Transverse colon (tissue), 4 donors: ENCODE results near the gene TTR. TPM values are rescaled to one million over a fixed set of nuclear protein-coding genes. Genes with fewer than 3 reads are reported as not detected.

Experiments
- DNase-seq: peaks from one replicate; pipeline ENCODE4 v3.0.0-alpha.2; 2019
- H3K27ac ChIP-seq, 4 donors: fragments of 200-600 bp; sonication (generic); 2 replicates each; pipeline ENCODE4 v1.5.1; 2016 to 2018; ENCODE audit warnings: inconsistent platforms in 4 of 4
- H3K27me3 ChIP-seq: fragments of 200-600 bp; sonication (generic); 2 replicates; pipeline ENCODE4 v1.5.1; 2017; ENCODE audit warnings: inconsistent platforms
- H3K36me3 ChIP-seq, 4 donors: fragments of 200-600 bp; sonication (generic); 2 replicates each; pipeline ENCODE4 v1.5.1; 2017 to 2019; ENCODE audit warnings: inconsistent platforms in 4 of 4
- H3K4me1 ChIP-seq, 4 donors: fragments of 200-600 bp; sonication (generic); 2 replicates each; pipeline ENCODE4 v1.5.1; 2017 to 2020; ENCODE audit warnings: inconsistent platforms in 4 of 4
- H3K4me3 ChIP-seq, 4 donors: fragments of 200-600 bp; sonication (generic); 1 replicate in 1 of 4; 2 replicates in 3 of 4; pipeline versions ENCODE4 v1.5.1 to v1.6.1; 2017 to 2019; ENCODE audit warnings: inconsistent platforms in 4 of 4
- H3K9me3 ChIP-seq, 2 donors: fragments of 200-600 bp; sonication (generic); 2 replicates each; pipeline ENCODE4 v1.5.1; 2017 to 2019; ENCODE audit warnings: inconsistent platforms in 2 of 2
- CTCF ChIP-seq, 5 experiments: fragments of 200-600 bp in 3 of 5; fragments of 450-650 bp in 2 of 5; sonication (generic) in 3 of 5; IDR thresholded peaks; 1 replicate in 2 of 5; 2 replicates in 3 of 5; pipeline ENCODE4 v1.5.1; 2016 to 2017; ENCODE audit warnings: antibody characterized with exemption in 5 of 5, inconsistent platforms in 3 of 5, mild to moderate bottlenecking in 2 of 5, moderate library complexity in 1 of 5
- EP300 ChIP-seq: sonication (generic); formaldehyde crosslinking; IDR thresholded peaks from one replicate; pipeline ENCODE4 v1.6.1; 2017; ENCODE audit warnings: antibody characterized with exemption, low read depth
- POLR2A ChIP-seq: fragments of 450-650 bp; IDR thresholded peaks from one replicate; pipeline ENCODE4 v1.6.1; 2016; ENCODE audit warnings: antibody characterized with exemption, mild to moderate bottlenecking, moderate library complexity
- POLR2AphosphoS5 ChIP-seq, 3 donors: sonication (generic); formaldehyde crosslinking; IDR thresholded peaks; one replicate each; pipeline ENCODE4 v1.6.1; 2016; ENCODE audit warnings: antibody characterized with exemption in 3 of 3
- WGBS, 2 donors: methylation state at CpG; one replicate each; pipeline ENCODE4 v1.1.5; 2018; ENCODE audit warnings: low coverage in 1 of 2; 5-methylcytosine and 5-hydroxymethylcytosine counted together
- in situ Hi-C, 4 donors: fragments of 200-750 bp; cut with MboI; loops; one replicate each; pipeline versions ENCODE4 v1.15.0 to v1.15.1; 2017; ENCODE audit warnings: low sequenced_read_pairs in 3 of 4, low pct_ligation_motif_present in 1 of 4, low pct_unique_long_range_greater_than_20kb in 1 of 4
- intact Hi-C: fragments of 100-400 bp; cut with DNase I; formaldehyde crosslinking; loops from one replicate; pipeline ENCODE4 v1.15.1; 2023; ENCODE audit warnings: low total_unique reads
- total RNA-seq, 4 donors: library from RNA; depleted of rRNA; stranded (reverse); fragments of >200 nt; gene quantifications; one replicate each; pipeline ENCODE4 v1.1.0, GENCODE V29; 2016

Gene TTR
- total RNA-seq, 4 donors from 2014 or later, result 0.41 TPM; not detected in 3

- Histone ChIP-seq H3K4me1 (no peaks in the 10 kb centered on the region), H3K27me3 (no peaks in the 10 kb centered on the region), H3K36me3 (no peaks in the 10 kb centered on the region), H3K4me3 (no peak overlapping the region), H3K27ac (no peak overlapping the region), H3K9me3 (no peaks in the 10 kb centered on the region)
- in situ Hi-C loops (no loop called here), intact Hi-C loops (no loop called here)
- WGBS, 2 donors, result 90 to 91% methylated on average over 4 of the region's 4 CpGs
- no peak for TF ChIP-seq POLR2AphosphoS5 (IDR thresholded peaks at IDR 0.05)
- TF ChIP-seq EP300, result no peak
- TF ChIP-seq CTCF (IDR thresholded peaks at IDR 0.05), result no peak
- no peak for TF ChIP-seq POLR2A
- DNase-seq, result no peak
Observed at GRCh38 chr18:31645411-31645810, 53.7 kb downstream of the TTR start.

DNA sequence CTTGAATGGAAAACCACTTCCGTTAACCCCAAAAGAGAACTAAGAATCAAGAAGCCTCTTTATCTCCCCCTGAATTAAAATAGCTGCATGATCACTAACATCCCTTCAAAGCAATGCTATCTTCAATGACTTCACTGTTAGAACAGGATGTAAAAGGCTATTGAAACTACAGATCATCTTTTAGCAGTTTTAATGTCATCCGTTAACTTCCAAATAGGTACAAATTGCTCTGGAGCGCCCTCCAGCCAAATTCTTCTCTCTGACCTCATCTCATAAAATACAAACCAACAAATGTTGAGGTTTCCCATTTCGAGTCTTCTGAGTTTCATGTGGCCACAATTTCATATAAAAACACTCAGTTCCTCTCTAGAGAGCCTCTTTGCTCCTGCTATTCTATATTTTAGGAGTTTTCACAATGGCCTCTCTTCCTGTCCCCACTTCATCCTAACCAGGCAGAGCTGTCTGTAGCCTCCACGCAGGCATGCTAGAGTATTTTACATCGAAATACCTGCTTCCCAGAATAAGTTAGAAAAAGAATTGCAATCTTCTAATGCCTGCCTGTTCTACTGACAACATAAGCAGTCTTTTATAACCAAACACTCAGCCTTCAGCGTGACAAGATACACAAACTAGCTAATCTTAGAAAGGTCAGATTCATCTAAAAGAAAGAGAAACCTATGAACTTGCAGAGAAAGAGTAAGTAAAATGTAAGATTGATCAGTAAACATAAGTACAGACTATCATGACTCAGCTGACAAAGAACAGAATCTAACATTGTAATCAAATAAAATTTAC lies 54.9 kb downstream of the TTR start:
- DNase-seq, result no peak
- no peaks in the 10 kb centered on the region for H3K9me3 ChIP-seq
- H3K27ac ChIP-seq, result no peak overlapping the region
- no peaks in the 10 kb centered on the region for H3K4me1 ChIP-seq
- no peak for TF ChIP-seq CTCF (IDR thresholded peaks at IDR 0.05)
- TF ChIP-seq EP300, result no peak
- no peak for TF ChIP-seq POLR2A
- TF ChIP-seq POLR2AphosphoS5 (IDR thresholded peaks at IDR 0.05), result no peak
- no peak overlapping the region for H3K4me3 ChIP-seq
- intact Hi-C loops, result no loop called here
- WGBS, 2 donors, result 72 to 76% methylated on average over 5 to 7 of the region's 7 CpGs
- H3K27me3 ChIP-seq, result no peaks in the 10 kb centered on the region
- no peaks in the 10 kb centered on the region for H3K36me3 ChIP-seq
- in situ Hi-C loops, result no loop called here

DNA sequence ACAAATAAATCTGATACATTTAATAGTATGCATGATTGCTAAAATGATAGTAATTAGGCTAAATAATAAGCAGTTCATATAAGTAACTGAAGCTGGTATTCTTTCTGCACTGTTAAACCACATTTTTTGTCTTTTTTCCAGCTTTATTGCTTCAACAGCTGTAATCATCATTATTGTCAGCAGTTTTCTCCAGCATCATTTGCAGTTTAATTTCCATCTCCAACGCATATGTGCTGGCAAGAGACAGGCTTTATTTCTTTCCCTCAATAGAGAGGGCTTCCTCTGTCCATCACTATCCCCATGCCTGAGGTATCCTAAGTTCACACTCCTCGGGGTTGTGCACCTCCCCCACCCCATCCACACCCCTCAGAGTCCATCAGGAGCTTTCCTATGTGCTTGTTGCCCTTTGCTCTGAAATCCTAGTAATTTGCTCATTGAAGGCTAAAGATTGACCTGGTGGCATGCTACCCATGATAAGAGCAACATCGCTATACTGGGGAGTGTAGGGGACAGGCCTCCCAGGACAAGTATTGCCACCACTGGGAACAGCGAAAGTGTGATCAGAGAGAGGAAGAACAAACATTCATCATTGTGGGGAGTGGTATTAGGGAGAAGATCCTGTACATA lies 55.6 kb downstream of the TTR start:
- 71 to 89% methylated on average over 1 to 4 of the region's 4 CpGs for WGBS, 2 donors
- no peaks in the 10 kb centered on the region for H3K4me1 ChIP-seq
- intact Hi-C loops, result no loop called here
- H3K9me3 ChIP-seq, result no peaks in the 10 kb centered on the region
- in situ Hi-C loops, result no loop called here
- no peaks in the 10 kb centered on the region for H3K36me3 ChIP-seq
- no peak overlapping the region for H3K4me3 ChIP-seq
- DNase-seq, result no peak
- no peaks in the 10 kb centered on the region for H3K27me3 ChIP-seq
- TF ChIP-seq CTCF (IDR thresholded peaks at IDR 0.05) (no peak), EP300 (no peak), POLR2A (no peak), POLR2AphosphoS5 (IDR thresholded peaks at IDR 0.05) (no peak)
- H3K27ac ChIP-seq, result no peak overlapping the region

Other genes with a start within 250 kb of the TTR start
- gene DSG4, start 215.1 kb upstream of the TTR start, total RNA-seq, result not detected
- under 1 TPM in 1 of 4 donors, not detected in 3; under 0.01 TPM for gene DSG3, start 144.1 kb upstream of the TTR start, total RNA-seq
- 100 to 1,000 TPM in 3 of 4 donors, 10 to 100 TPM in 1; 59.3 to 272 (median 198) TPM for gene DSG2, start 93.7 kb upstream of the TTR start, total RNA-seq
- gene B4GALT6, start 92.7 kb downstream of the TTR start, total RNA-seq, result 1 to 10 TPM in 2 of 4 donors, under 1 TPM in 2; 0.40 to 3.0 (median 1.6) TPM
- gene SLC25A52, start 169.0 kb downstream of the TTR start, total RNA-seq, result under 1 TPM in 1 of 4 donors, not detected in 3; 0.64 TPM